T47D (cell line): Measurements from ENCODE around the gene NOP10.

Experiments
- DNase-seq, 2 experiments: peaks; one replicate each; pipeline versions ENCODE4 v3.0.0 to v3.0.0-alpha.2; 2011 to 2012; ENCODE audit warnings: low read depth in 1 of 2, low spot score in 1 of 2
- JUND ChIP-seq: IDR thresholded peaks from 2 replicates; pipeline ENCODE4 v1.6.1; 2012; ENCODE audit warnings: low read depth
- in situ Hi-C: cut with HindIII; loops from 2 replicates; pipeline ENCODE4 v1.10.0; 2016; ENCODE audit warnings: low sequenced_read_pairs, low pct_unique_long_range_greater_than_20kb

The NOP10 gene

DNA sequence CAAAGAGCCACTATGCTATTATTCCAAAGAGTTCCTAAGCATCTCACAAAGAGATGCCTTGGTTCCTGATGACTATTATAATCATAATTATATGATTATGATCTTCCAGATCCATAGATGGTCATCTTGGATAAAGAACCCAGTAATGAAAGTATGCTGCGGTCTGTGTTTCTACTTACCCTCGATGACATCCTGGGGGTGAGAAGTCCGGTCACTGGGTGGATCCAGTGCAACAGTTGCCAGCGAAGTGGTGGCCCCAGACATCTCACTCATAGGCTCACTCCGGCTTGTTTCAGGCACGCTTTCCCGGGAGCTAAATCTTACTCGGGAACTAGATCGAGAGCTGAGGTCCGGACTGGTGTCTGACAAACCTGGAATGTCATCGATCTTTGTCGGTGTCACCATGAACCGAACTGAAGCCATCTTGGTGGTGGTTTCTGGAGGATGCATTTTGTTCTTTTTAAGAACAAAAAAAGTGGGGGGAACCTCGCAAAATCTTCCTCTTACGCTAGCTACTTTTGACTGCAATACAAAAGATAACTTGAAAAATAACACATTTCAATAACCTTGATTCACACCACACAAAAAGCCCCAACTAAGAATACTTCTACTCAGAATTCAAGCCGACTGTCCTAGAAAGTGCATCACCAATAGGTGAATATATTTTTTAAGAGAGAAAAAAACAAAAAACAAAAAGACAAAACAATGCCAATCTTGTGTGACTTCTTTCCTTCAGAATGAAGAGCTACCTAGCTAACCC lies 6.5 kb downstream of the NOP10 start:
- no peak for TF ChIP-seq JUND
- no peak for DNase-seq
- in situ Hi-C loops: no loop called here

DNA sequence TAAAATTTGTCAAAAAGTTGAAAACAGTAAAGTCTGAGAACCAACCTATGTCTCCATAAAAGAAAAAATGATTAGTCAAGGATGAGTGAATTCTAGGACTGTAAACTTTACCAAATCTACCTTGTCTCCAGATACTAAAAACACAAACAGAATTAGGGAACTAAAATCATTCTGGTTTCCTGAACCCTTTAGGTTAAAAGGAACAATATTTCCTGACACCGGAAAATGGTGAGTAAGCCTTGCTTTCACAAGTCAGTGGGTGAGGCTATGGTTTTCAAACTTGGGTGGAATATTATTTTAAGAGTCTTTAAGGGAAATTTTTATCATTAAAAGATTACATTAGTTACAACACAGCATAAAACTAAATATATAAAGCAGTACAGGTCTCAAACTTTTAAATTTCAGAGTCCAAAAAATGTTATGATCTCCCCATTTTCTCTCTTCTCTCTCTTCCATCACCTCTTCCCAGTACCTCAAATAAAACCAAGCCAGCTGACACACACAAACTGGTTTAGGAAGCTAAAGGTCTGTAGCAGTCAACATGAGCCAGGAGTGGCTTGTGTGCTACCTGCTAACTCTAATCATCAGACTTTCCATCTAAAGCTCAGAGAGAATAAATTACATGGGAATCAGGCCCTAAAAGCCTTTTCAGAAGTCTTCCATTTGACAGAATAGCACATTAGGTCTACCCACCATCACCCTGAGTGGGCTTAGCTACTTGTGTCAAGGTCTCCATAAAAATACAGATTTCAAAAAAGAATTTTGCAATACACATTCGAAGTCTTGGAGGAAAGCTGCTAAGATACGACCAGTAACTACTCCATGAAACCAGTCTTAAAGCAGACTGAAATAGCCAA lies 7.5 kb downstream of the NOP10 start:
- in situ Hi-C loops: no loop called here
- no peak for TF ChIP-seq JUND
- no peak for DNase-seq

GRCh38 chr15:34334672-34335071 lies 8.3 kb downstream of the NOP10 start:
- no peak for DNase-seq
- in situ Hi-C loops: no loop called here
- TF ChIP-seq JUND: no peak

GRCh38 chr15:34332553-34333120 lies 10.3 kb downstream of the NOP10 start:
- no peak for TF ChIP-seq JUND
- no peak for DNase-seq
- in situ Hi-C loops: no loop called here

DNA sequence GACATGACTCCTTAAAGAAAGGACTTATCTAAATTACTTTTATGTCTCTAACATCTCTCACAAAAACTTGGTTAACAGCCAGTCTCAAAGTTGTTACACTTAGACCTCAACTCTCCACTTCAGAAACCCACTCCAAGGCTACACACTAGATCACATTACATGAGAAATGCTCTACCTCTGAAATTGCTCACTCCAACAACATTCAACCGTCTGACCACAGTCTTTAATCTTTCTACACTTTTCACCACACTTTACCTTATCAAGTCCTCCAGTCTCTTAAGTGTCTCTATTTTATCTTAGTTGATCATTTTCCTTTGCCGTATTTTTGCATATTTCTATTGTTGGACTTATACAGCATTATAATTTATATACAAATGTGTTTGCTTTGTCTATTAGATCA lies 11.1 kb downstream of the NOP10 start:
- TF ChIP-seq JUND: no peak
- in situ Hi-C loops: no loop called here
- DNase-seq: no peak

DNA sequence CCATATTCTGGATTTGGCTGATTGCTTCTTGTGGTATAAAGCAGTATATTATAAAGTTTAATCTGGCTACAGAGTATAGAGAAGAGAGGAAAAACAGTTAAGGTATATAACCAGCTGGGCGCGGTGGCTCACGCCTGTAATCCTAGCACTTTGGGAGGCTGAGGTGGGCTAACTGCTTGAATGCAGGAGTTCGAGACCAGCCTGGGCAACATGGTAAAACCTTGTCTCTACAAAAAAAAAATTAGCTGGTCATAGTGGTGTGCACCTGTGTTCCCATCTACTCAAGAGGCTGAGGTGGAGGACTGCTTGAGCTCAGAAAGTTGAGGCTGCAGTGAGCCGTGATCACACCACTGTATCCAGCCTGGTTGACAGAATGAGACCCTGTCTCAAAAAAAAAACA lies 12.7 kb downstream of the NOP10 start:
- TF ChIP-seq JUND: no peak
- in situ Hi-C loops: no loop called here
- no peak for DNase-seq

DNA sequence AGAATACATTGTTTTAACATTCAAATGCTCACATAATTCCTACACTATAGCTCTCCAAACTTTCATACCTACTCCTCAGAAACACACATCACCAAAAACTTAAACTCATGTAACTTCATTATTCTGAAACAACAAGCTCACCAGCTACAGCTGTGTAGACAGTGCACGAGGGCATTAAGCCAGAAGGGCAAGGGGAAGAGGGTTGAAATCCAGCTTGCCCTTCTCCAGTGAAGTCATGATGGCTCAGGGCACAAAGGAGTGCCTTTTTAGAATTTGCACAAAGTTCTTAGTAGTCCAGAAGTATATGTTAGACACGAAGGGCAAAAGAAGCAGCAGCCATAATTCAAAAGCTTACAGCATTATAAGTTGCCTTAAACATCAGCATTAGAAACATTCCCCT lies 13.9 kb downstream of the NOP10 start:
- no peak for DNase-seq
- TF ChIP-seq JUND: no peak
- in situ Hi-C loops: no loop called here

DNA sequence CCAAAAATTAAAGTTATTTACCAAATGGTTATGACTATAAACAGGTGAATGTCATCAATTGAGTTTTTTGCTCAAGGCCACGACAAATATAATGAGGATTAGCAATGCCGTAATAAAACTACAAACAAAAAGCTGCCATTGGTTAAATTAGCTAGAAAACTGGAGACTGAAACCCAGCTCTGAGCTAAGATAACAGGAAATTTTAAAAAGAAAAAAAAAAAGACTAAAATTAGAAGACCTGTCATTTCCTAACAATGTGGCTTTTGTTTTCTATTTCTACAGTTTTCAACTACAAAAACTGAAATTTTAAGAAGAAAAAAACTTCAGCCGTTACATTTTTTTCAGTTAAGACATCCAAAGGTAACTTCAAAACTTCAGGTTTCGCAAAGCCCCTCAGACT lies 15.0 kb downstream of the NOP10 start:
- in situ Hi-C loops: no loop called here
- DNase-seq: no peak
- TF ChIP-seq JUND: no peak

DNA sequence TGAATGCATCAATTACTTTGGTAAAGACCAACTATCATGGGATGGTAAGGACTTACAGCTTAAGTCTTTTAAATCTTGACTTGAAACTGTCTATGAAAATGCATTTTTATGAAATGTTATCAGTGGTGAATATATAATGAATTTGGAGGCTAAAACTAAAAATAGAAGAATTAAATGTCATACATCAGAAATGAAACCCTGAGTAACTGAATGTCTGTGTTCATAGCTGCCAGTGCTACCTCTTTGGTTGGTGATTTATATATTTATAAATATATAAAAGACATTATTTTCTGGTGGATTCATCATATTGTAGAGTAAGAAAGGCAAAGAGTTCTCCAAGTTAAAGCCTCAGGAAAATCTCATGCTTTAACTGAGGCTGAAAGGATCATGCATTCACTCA lies 17.6 kb downstream of the NOP10 start:
- no peak for DNase-seq
- TF ChIP-seq JUND: no peak
- in situ Hi-C loops: no loop called here

DNA sequence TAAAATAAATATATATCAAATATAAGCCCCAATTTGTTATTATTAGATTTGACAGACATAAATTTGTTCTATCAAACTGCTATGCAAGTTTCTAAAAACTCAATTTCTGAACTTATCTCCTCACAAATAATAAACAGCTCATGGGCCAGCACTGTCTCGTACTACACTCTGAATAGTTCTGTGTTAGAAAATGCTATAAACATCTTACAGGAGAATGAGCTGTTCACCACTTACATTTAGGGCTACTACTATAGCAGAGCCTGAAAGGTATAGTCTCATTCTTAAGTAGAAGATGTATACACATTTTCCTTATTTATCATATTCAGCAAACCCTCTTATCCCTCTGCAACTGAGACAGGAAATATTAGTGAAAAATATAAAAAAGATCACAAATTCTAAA lies 18.0 kb downstream of the NOP10 start:
- TF ChIP-seq JUND: no peak
- in situ Hi-C loops: no loop called here
- no peak for DNase-seq

- DNase-seq: no peak
- no peak for TF ChIP-seq JUND
- in situ Hi-C loops: no loop called here
Measured at GRCh38 chr15:34323217-34323616, 19.7 kb downstream of the NOP10 start.

GRCh38 chr15:34318277-34319079 lies 24.5 kb downstream of the NOP10 start:
- TF ChIP-seq JUND: no peak
- DNase-seq: peak in 1 of 2 experiments; percentile 78
- in situ Hi-C loops: no loop called here
